Astrocyte (in vitro differentiated cells and primary cell): ENCODE measurements around the gene TTC9B.

ENCODE experiments used
- CTCF ChIP-seq: IDR thresholded peaks from 2 replicates; pipeline ENCODE4 v1.5.1; 2011; ENCODE audit warnings: low read depth, mild to moderate bottlenecking, inconsistent platforms, low read length, moderate library complexity; ENCODE audit not compliant: insufficient read depth
- EZH2 ChIP-seq: IDR thresholded peaks from 2 replicates; pipeline ENCODE4 v1.6.1; 2012; ENCODE audit warnings: mild to moderate bottlenecking, low read length, inconsistent platforms; ENCODE audit not compliant: insufficient read depth

GRCh38 chr19:40224342-40225150 is 6.4 kb upstream of the TTC9B start:
- TF ChIP-seq CTCF (no peak), EZH2 (no peak)
